Activated naive CD8-positive, alpha-beta T cell treated with anti-CD3 and anti-CD28 coated beads, Interleukin-2, amount 50 U/mL, for 24 hours (primary cell): ENCODE data around the gene JAML.

Experiments used
- ATAC-seq: fragments of 150-1000 bp; cut with Tn5 transposase; one replicate; pipeline ENCODE4 v1.10.0; 2021
- DNase-seq: peaks from one replicate; pipeline ENCODE4 v3.0.0; 2021
- H3K27ac Mint-ChIP-seq: one replicate; pipeline ENCODE4 v1.8.0; 2021; ENCODE audit warnings: mild to moderate bottlenecking, mixed read lengths
- H3K27me3 Mint-ChIP-seq: one replicate; pipeline ENCODE4 v1.8.0; 2021; ENCODE audit warnings: mixed read lengths
- H3K36me3 Mint-ChIP-seq: one replicate; pipeline ENCODE4 v1.8.0; 2021; ENCODE audit warnings: low read depth, mixed read lengths
- H3K4me1 Mint-ChIP-seq: one replicate; pipeline ENCODE4 v1.8.0; 2021; ENCODE audit warnings: mixed read lengths
- H3K4me3 Mint-ChIP-seq: one replicate; pipeline ENCODE4 v1.8.0; 2021; ENCODE audit warnings: mild to moderate bottlenecking, moderate library complexity, mixed read lengths
- H3K9me3 Mint-ChIP-seq: one replicate; pipeline ENCODE4 v1.8.0; 2021; ENCODE audit warnings: mixed read lengths

The JAML gene

DNA sequence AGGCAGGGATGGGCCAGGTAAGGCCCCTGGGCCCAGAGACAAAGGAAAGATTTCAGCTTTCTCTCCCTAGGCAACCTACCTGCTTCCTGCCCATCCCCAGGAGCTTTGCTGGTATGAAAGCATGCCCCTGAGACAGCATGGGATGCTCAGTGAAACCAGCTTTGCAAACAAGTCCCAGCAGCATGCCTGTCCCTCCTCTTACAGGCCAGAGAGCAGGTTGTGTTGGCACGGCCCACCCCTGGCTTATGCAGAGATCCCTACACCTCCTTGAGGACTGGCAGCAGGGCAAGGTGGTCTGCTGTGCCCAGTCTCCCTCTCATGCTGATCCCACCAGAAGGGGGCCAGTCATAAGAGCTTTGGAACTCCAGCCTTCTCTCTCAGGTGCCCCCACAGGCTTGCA, 75.3 kb downstream of the JAML start:
- H3K9me3 Mint-ChIP-seq = no peaks in the 10 kb centered on the region
- H3K27me3 Mint-ChIP-seq = peaks cover 55% of the 10 kb centered on the region
- no peak overlapping the region for H3K27ac Mint-ChIP-seq
- no peaks in the 10 kb centered on the region for H3K36me3 Mint-ChIP-seq
- no peak overlapping the region for H3K4me3 Mint-ChIP-seq
- ATAC-seq = no peak
- H3K4me1 Mint-ChIP-seq = peaks cover 8% of the 10 kb centered on the region
- no peak for DNase-seq

GRCh38 chr11:118148856-118149255, 76.0 kb downstream of the JAML start:
- DNase-seq (no peak), ATAC-seq (no peak)
- Mint-ChIP-seq H3K36me3 (no peaks in the 10 kb centered on the region), H3K9me3 (no peaks in the 10 kb centered on the region), H3K27ac (no peak overlapping the region), H3K4me1 (peaks cover 6% of the 10 kb centered on the region), H3K27me3 (peaks cover 55% of the 10 kb centered on the region), H3K4me3 (no peak overlapping the region)

DNA sequence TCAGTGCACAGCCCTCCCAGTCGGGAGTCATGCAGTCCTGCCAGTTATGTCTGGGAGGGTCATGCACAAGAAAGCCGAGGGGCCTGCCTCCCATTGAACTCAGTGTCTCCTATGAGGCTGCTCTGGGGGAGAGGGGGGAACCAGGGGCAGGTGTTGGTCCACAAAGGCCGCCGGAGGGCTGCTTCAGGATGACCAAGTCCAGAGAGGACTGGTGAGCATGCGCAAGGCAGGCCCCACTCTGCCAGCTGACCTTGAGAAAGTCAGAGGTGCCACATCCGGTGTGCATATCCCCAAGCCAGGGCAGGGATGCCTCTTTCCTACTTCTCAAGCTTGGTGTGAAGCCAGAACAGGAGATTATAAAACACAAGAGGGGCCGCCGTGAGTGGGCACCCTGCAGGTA, 76.6 kb downstream of the JAML start:
- H3K4me3 Mint-ChIP-seq = no peak overlapping the region
- H3K36me3 Mint-ChIP-seq = no peaks in the 10 kb centered on the region
- H3K27me3 Mint-ChIP-seq = peaks cover 54% of the 10 kb centered on the region
- no peaks in the 10 kb centered on the region for H3K9me3 Mint-ChIP-seq
- H3K27ac Mint-ChIP-seq = no peak overlapping the region
- peaks cover 4% of the 10 kb centered on the region for H3K4me1 Mint-ChIP-seq
- ATAC-seq = no peak
- DNase-seq = no peak

DNA sequence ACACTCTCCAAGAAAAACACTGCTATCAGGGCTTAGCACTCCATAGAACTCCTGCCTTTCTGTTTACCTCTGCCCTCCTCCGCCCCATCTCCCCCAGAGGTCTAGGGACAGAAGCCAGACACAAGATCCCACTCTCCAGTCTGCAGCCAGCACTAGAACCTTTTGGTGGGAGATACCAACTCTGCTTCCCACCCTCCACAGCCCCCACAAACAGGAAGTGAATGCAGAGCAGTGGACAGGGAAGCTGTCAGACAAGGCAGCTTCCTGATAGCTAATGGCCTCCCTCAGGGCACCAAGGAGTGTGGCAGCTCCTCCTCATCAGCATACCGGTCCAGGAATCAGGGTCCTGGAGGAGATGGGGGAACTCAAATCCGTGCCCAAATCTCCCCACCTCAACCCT, 77.3 kb downstream of the JAML start:
- Mint-ChIP-seq H3K27ac (no peak overlapping the region), H3K36me3 (no peaks in the 10 kb centered on the region), H3K27me3 (peaks cover 60% of the 10 kb centered on the region), H3K4me1 (peaks cover 4% of the 10 kb centered on the region), H3K9me3 (no peaks in the 10 kb centered on the region), H3K4me3 (no peak overlapping the region)
- ATAC-seq (no peak), DNase-seq (no peak)

- Mint-ChIP-seq H3K4me1 (peaks cover 4% of the 10 kb centered on the region), H3K4me3 (peak overlapping the region; percentile 67), H3K27me3 (peaks cover 62% of the 10 kb centered on the region), H3K27ac (peak overlapping the region; percentile 19), H3K36me3 (no peaks in the 10 kb centered on the region), H3K9me3 (no peaks in the 10 kb centered on the region)
- no peak for ATAC-seq
- no peak for DNase-seq
Observed at GRCh38 chr11:118146554-118146953, 78.3 kb downstream of the JAML start.

- Mint-ChIP-seq H3K9me3 (no peaks in the 10 kb centered on the region), H3K4me3 (peak overlapping the region; percentile 79), H3K27ac (no peak overlapping the region), H3K36me3 (no peaks in the 10 kb centered on the region), H3K4me1 (peaks cover 4% of the 10 kb centered on the region), H3K27me3 (peaks cover 60% of the 10 kb centered on the region)
- ATAC-seq (peak; percentile 98), DNase-seq (peak; percentile 96)
Observed at GRCh38 chr11:118145285-118146227, 79.3 kb downstream of the JAML start.

GRCh38 chr11:118144301-118145268, 80.2 kb downstream of the JAML start:
- DNase-seq (no peak), ATAC-seq (no peak)
- peaks cover 58% of the 10 kb centered on the region for H3K27me3 Mint-ChIP-seq
- H3K4me1 Mint-ChIP-seq = peaks cover 4% of the 10 kb centered on the region
- no peak overlapping the region for H3K4me3 Mint-ChIP-seq
- H3K27ac Mint-ChIP-seq = no peak overlapping the region
- H3K36me3 Mint-ChIP-seq = no peaks in the 10 kb centered on the region
- no peaks in the 10 kb centered on the region for H3K9me3 Mint-ChIP-seq
